ENCODE data around the gene NRP2. TPM values are rescaled to one million over a fixed set of nuclear protein-coding genes. Genes with fewer than 3 reads are reported as not detected.

Gene NRP2
- total RNA-seq, 4 donors from 2014 or later = 35.1 to 146 (median 63.9) TPM

DNA sequence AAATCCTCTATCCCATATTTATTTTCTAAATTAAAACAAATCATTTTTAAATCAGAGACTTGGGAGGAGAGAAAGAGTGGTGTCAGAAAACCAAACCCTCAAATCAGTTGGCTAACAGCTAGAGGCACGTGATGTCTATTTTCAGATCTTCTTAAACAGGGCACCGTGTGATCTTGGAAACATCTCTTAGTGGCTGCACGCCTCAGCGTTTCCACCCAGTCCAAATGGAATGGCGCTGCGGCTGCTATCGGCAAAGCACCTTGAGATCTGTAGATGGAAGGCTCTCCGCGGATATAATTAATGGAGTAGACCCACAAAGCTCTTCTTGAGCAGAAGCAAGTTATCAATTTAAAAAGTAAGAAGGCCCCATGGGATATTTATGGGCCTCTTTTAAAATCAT, 50.0 kb downstream of the NRP2 start:
- intact Hi-C loops (cut with DNase I; ENCODE audit: low total_unique reads) = loop anchor here (10.0 kb wide), 1 partner anchor 48 kb away; the partner anchor contains the start of gene NRP2
- TF ChIP-seq, protein P1, sequence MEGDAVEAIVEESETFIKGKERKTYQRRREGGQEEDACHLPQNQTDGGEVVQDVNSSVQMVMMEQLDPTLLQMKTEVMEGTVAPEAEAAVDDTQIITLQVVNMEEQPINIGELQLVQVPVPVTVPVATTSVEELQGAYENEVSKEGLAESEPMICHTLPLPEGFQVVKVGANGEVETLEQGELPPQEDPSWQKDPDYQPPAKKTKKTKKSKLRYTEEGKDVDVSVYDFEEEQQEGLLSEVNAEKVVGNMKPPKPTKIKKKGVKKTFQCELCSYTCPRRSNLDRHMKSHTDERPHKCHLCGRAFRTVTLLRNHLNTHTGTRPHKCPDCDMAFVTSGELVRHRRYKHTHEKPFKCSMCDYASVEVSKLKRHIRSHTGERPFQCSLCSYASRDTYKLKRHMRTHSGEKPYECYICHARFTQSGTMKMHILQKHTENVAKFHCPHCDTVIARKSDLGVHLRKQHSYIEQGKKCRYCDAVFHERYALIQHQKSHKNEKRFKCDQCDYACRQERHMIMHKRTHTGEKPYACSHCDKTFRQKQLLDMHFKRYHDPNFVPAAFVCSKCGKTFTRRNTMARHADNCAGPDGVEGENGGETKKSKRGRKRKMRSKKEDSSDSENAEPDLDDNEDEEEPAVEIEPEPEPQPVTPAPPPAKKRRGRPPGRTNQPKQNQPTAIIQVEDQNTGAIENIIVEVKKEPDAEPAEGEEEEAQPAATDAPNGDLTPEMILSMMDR (IDR thresholded peaks at IDR 0.05) = no peak
- TF ChIP-seq POLR2A (IDR thresholded peaks at IDR 0.05) = no peak
- no peak for TF ChIP-seq EP300 (IDR thresholded peaks at IDR 0.05; ENCODE audit: low read depth)
- TF ChIP-seq POLR2AphosphoS5 (IDR thresholded peaks at IDR 0.05) = no peak
- peak overlapping the region; percentile 69 to 86 (median 80) for H3K27ac ChIP-seq
- WGBS, 2 donors (ENCODE audit: low coverage in 1 of 2) = 60 to 90% methylated on average over 4 to 9 of the region's 9 CpGs
- DNase-seq = no peak
- in situ Hi-C loops (cut with MboI; ENCODE audit: low pct_ligation_motif_present in 1 of 4, low pct_unique_long_range_greater_than_20kb in 1 of 4, low sequenced_read_pairs in 3 of 4) = no loop called here
- no peaks in the 10 kb centered on the region for H3K9me3 ChIP-seq
- no peaks in the 10 kb centered on the region for H3K36me3 ChIP-seq
- H3K4me1 ChIP-seq = peaks cover 6 to 50% (median 17%) of the 10 kb centered on the region in 4 donors
- no peaks in the 10 kb centered on the region for H3K27me3 ChIP-seq
- H3K4me3 ChIP-seq = no peak overlapping the region

DNA sequence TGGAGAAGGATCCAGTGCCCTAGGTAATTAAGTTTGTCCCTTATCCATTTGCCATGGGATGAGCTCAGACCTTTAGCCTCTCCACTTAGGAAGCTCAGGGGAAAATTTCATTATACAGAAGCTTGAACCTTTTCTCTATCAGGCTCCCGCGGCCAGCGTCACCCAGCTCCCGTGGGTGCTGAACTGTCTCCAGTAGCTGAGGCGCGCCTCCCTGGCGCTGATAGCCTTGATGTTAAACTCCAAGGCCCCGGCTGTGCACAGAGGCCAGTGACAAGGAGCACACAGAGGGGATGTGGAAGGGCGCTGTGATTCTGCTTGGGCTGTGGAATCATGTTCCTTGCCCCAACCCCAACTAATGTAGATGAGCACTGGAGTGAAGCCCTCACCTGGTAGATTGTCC, 50.8 kb downstream of the NRP2 start:
- H3K4me1 ChIP-seq = peaks cover 6 to 50% (median 17%) of the 10 kb centered on the region in 4 donors
- 86% methylated on average over 9 of the region's 9 CpGs; no CpG with 5 or more reads in 1 of the 2 donors for WGBS, 2 donors (ENCODE audit: low coverage in 1 of 2)
- H3K9me3 ChIP-seq = no peaks in the 10 kb centered on the region
- DNase-seq = no peak
- H3K36me3 ChIP-seq = no peaks in the 10 kb centered on the region
- intact Hi-C loops (cut with DNase I; ENCODE audit: low total_unique reads) (loop anchor here (10.0 kb wide), 1 partner anchor 48 kb away; the partner anchor contains the start of gene NRP2), in situ Hi-C loops (cut with MboI; ENCODE audit: low pct_ligation_motif_present in 1 of 4, low pct_unique_long_range_greater_than_20kb in 1 of 4, low sequenced_read_pairs in 3 of 4) (no loop called here)
- H3K27ac ChIP-seq = peak overlapping the region; percentile 69 to 86 (median 80)
- no peak overlapping the region for H3K4me3 ChIP-seq
- H3K27me3 ChIP-seq = no peaks in the 10 kb centered on the region
- TF ChIP-seq, protein P1 (IDR thresholded peaks at IDR 0.05) = no peak
- TF ChIP-seq POLR2AphosphoS5 (IDR thresholded peaks at IDR 0.05) (no peak), POLR2A (IDR thresholded peaks at IDR 0.05) (no peak), EP300 (IDR thresholded peaks at IDR 0.05; ENCODE audit: low read depth) (no peak)

GRCh38 chr2:205733648-205734047, 51.3 kb downstream of the NRP2 start:
- TF ChIP-seq POLR2AphosphoS5 (IDR thresholded peaks at IDR 0.05) = no peak
- Histone ChIP-seq H3K27me3 (no peaks in the 10 kb centered on the region), H3K9me3 (no peaks in the 10 kb centered on the region), H3K4me3 (no peak overlapping the region), H3K4me1 (peaks cover 6 to 50% (median 17%) of the 10 kb centered on the region in 4 donors), H3K27ac (peak overlapping the region; percentile 69 to 86 (median 80)), H3K36me3 (no peaks in the 10 kb centered on the region)
- in situ Hi-C loops (cut with MboI; ENCODE audit: low pct_ligation_motif_present in 1 of 4, low pct_unique_long_range_greater_than_20kb in 1 of 4, low sequenced_read_pairs in 3 of 4) (no loop called here), intact Hi-C loops (cut with DNase I; ENCODE audit: low total_unique reads) (loop anchor here (10.0 kb wide), 1 partner anchor 49 kb away; the partner anchor contains the start of gene NRP2)
- no peak for DNase-seq
- 70 to 80% methylated on average over 2 to 14 of the region's 14 CpGs for WGBS, 2 donors (ENCODE audit: low coverage in 1 of 2)

- intact Hi-C loops (cut with DNase I; ENCODE audit: low total_unique reads) = loop anchor here (10.0 kb wide), 1 partner anchor 50 kb away; the partner anchor contains the start of gene NRP2
- Histone ChIP-seq H3K9me3 (no peaks in the 10 kb centered on the region), H3K27me3 (no peaks in the 10 kb centered on the region), H3K4me1 (peaks cover 6 to 44% (median 17%) of the 10 kb centered on the region in 4 donors), H3K27ac (peak overlapping the region; percentile 69 to 86 (median 80)), H3K4me3 (no peak overlapping the region), H3K36me3 (no peaks in the 10 kb centered on the region)
- WGBS, 2 donors (ENCODE audit: low coverage in 1 of 2) = 70 to 73% methylated on average over 6 of the region's 6 CpGs
- no peak for DNase-seq
- in situ Hi-C loops (cut with MboI; ENCODE audit: low pct_ligation_motif_present in 1 of 4, low pct_unique_long_range_greater_than_20kb in 1 of 4, low sequenced_read_pairs in 3 of 4) = no loop called here
- peak; percentile 40 to 62 (median 62) for TF ChIP-seq POLR2AphosphoS5 (IDR thresholded peaks at IDR 0.05)
- TF ChIP-seq POLR2A (IDR thresholded peaks at IDR 0.05) = no peak
- no peak for TF ChIP-seq EP300 (IDR thresholded peaks at IDR 0.05; ENCODE audit: low read depth)
These were observed 52.2 kb downstream of the NRP2 start for GRCh38 chr2:205734436-205735037.

DNA sequence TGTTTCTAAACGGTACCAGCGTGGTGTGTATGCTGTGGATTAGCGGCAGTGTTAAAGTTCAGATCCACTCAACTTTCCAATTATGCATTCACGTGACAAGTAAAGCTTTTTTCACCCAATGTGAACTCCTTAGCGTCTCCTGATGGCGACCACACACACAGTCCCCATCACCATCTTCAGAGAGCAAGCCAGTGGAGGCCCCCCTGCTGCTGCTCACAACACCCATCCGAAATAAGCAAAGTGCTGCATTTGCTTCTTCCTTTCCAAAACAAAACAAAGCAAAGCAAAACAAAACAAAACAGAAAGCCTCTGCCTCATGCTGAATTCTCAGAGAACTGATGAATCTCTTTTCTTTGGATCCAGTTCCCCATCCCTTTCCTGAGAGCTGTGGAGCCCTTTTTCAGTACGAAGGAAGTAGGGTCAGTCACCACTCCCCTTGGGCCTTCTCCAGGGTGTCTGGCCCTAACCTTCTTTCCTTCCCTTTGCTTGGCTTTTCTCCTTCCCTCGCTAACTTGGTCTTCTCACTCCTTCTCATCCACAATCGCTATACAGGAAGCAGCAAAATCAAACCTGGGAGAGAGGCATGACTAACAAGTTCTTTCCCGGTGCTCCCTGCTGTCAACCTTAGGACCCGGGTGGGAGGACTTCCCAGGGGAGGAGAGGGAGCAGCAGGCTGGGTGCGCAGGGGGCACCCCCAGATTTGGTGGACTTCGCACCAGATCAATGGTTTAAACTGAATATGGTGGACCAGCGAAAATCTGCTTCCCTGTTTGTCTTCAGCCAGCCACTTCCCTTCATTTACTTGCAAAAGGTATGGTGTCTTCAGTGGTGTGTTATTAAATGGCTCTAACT, 56.0 kb downstream of the NRP2 start:
- Histone ChIP-seq H3K27ac (peak overlapping the region; percentile 11 to 86 (median 22)), H3K36me3 (peaks cover 0 to 11% (median 0%) of the 10 kb centered on the region in 4 donors), H3K4me3 (no peak overlapping the region), H3K27me3 (no peaks in the 10 kb centered on the region), H3K4me1 (peaks cover under 1 to 13% (median 11%) of the 10 kb centered on the region in 4 donors), H3K9me3 (no peaks in the 10 kb centered on the region)
- in situ Hi-C loops (cut with MboI; ENCODE audit: low pct_ligation_motif_present in 1 of 4, low pct_unique_long_range_greater_than_20kb in 1 of 4, low sequenced_read_pairs in 3 of 4) = no loop called here
- 81 to 85% methylated on average over 9 to 15 of the region's 15 CpGs for WGBS, 2 donors (ENCODE audit: low coverage in 1 of 2)
- DNase-seq = no peak
- intact Hi-C loops (cut with DNase I; ENCODE audit: low total_unique reads) = loop anchor here (10.0 kb wide), 1 partner anchor 54 kb away; the partner anchor contains the start of gene NRP2
- TF ChIP-seq POLR2AphosphoS5 (IDR thresholded peaks at IDR 0.05) = no peak
- no peak for TF ChIP-seq POLR2A (IDR thresholded peaks at IDR 0.05)
- TF ChIP-seq EP300 (IDR thresholded peaks at IDR 0.05; ENCODE audit: low read depth) = no peak
- TF ChIP-seq, protein P1 (IDR thresholded peaks at IDR 0.05) = no peak

Measured in transverse colon (tissue), 4 donors.